AG04450 (cell line): ENCODE data around the gene MRPL42. TPM values are rescaled to one million over a fixed set of nuclear protein-coding genes. Genes with fewer than 3 reads are reported as not detected.

Experiments used
- CTCF ChIA-PET: fragments of 300-600, 350-600 bp; formaldehyde crosslinking; extraction: SDS; loops from one replicate; lab custom pipeline; 2022; ENCODE audit warnings: antibody characterized with exemption, inconsistent platforms; lab: Charles Lee
- POLR2A ChIA-PET: fragments of 350-600 bp; formaldehyde crosslinking; extraction: SDS; loops from one replicate; lab custom pipeline; 2021; ENCODE audit warnings: antibody characterized with exemption, inconsistent platforms; lab: Yijun Ruan, JAX
- DNase-seq: peaks from one replicate; pipeline ENCODE4 v3.0.0-alpha.2; 2011; ENCODE audit warnings: low read depth, low spot score
- H3K27ac ChIP-seq: one replicate; pipeline ENCODE4 v1.5.1; 2012; ENCODE audit warnings: low read depth, low read length, control low read depth
- H3K27me3 ChIP-seq: one replicate; pipeline ENCODE4 v1.6.0; 2012; ENCODE audit warnings: low read length; ENCODE audit not compliant: control insufficient read depth, insufficient read depth
- H3K4me3 ChIP-seq: 2 replicates; pipeline ENCODE4 v1.5.1; 2011; ENCODE audit warnings: mild to moderate bottlenecking, low read depth, low read length, control low read depth
- H3K9me3 ChIP-seq: 2 replicates; pipeline ENCODE4 v1.5.1; 2012; ENCODE audit warnings: low read length; ENCODE audit not compliant: control insufficient read depth, insufficient read depth
- polyA plus RNA-seq: library from polyadenylated mRNA; depleted of rRNA; stranded (reverse); fragments of >200 nt; gene quantifications from 2 replicates; pipeline ENCODE4 v1.2.3, GENCODE V29; 2011
- TF ChIP-seq, protein P1 (sequence below): IDR thresholded peaks from 2 replicates; pipeline ENCODE4 v1.5.1; 2011; ENCODE audit warnings: low read depth, low read length, control low read depth, inconsistent platforms

The MRPL42 gene
- polyA plus RNA-seq, 1 experiment, result 100 TPM

DNA sequence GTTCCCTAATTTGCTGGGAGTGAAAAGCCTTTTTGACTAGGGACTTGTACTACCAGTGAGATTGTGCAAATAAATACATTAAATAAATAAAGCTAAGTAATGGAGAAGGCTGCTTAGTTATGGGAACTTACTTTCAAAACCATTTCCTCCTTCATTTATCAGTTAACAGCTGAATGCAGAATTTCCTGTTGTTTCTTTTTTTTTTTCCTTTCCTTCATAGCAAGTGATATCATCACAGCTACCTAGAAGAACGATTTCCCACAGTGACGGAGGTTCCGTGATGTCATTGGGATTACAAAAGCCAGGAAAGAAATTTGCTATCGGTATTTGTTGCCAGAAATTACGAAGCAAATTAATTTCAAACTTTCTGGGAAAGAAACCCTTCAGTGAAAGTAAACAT, 63.0 kb downstream of the MRPL42 start:
- Histone ChIP-seq H3K9me3 (no peaks in the 10 kb centered on the region), H3K4me3 (no peak overlapping the region), H3K27me3 (no peaks in the 10 kb centered on the region), H3K27ac (no peak overlapping the region)
- ChIA-PET CTCF (interaction anchor here (1.3 to 1.5 kb wide), 2 partner anchors 545 to 572 kb away, joined by 4 to 5 read pairs; no protein-coding TSS in a partner anchor), POLR2A (interaction anchor here (0.6 kb wide), 1 partner anchor 22 kb away, joined by 3 read pairs; no protein-coding TSS in a partner anchor)
- TF ChIP-seq, protein P1, sequence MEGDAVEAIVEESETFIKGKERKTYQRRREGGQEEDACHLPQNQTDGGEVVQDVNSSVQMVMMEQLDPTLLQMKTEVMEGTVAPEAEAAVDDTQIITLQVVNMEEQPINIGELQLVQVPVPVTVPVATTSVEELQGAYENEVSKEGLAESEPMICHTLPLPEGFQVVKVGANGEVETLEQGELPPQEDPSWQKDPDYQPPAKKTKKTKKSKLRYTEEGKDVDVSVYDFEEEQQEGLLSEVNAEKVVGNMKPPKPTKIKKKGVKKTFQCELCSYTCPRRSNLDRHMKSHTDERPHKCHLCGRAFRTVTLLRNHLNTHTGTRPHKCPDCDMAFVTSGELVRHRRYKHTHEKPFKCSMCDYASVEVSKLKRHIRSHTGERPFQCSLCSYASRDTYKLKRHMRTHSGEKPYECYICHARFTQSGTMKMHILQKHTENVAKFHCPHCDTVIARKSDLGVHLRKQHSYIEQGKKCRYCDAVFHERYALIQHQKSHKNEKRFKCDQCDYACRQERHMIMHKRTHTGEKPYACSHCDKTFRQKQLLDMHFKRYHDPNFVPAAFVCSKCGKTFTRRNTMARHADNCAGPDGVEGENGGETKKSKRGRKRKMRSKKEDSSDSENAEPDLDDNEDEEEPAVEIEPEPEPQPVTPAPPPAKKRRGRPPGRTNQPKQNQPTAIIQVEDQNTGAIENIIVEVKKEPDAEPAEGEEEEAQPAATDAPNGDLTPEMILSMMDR, result no peak
- no peak for DNase-seq

DNA sequence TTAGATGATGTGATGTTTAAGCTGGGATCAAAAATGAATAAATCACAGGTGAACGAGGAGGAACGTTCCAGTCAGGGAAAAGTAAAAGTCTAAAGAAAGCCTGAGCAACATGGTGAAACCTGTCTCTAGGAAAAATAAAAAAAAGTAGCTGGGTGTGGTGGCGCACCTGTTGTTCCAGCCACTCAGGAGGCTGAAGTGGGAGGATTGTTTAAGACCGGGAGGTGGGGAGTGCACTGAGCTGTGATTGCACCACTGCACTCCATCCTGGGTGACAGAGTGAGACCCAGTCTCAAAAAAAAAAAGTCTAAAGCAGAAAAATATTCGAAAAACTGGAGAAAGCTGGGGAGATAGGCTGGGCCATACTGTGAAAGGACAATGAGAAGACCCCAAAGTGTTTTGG, 66.0 kb downstream of the MRPL42 start:
- POLR2A ChIA-PET, result no interaction called here
- H3K27ac ChIP-seq, result no peak overlapping the region
- H3K9me3 ChIP-seq, result no peaks in the 10 kb centered on the region
- DNase-seq, result no peak
- no peaks in the 10 kb centered on the region for H3K27me3 ChIP-seq
- no peak overlapping the region for H3K4me3 ChIP-seq
- CTCF ChIA-PET, result interaction anchor here (1.0 to 1.5 kb wide), 2 partner anchors 31 to 37 kb away, joined by 3 to 4 read pairs; no protein-coding TSS in a partner anchor
- TF ChIP-seq, protein P1, result no peak

DNA sequence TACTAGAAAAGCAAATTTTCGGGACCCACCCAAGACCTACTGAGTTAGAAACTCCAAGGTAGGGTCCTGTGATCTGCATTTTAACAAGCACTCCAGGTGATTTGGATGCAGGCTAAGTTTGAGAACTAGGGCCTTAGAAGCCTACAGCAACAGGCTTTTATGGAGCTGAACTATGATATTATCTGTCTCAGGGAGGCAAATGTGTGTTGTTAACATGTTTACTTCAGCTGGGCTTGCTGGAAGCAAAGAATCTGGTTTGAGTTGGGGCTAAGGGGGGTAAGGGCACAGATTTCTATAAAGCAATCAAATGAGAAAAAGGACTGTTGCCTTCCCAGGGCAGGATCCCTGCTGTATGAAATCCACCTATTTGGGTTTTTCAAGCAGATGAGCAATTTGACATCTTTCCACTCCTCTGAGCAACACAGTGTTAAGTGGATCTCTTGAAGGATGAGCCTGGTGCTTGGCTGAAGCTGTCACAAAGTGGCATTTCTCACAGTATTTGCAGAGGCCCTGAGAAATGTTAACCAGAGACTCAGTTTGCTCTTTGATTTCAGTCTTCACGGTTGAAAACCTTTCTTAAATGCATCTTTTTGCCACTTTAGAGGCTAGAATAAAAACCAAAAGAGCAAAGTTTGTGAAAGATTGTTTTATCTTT, 68.9 kb downstream of the MRPL42 start:
- ChIA-PET CTCF (interaction anchor here (0.8 to 1.8 kb wide), 3 partner anchors 9 to 566 kb away, joined by 4 to 5 read pairs (median 4); no protein-coding TSS in a partner anchor), POLR2A (no interaction called here)
- no peak overlapping the region for H3K4me3 ChIP-seq
- no peaks in the 10 kb centered on the region for H3K9me3 ChIP-seq
- DNase-seq, result no peak
- H3K27ac ChIP-seq, result no peak overlapping the region
- TF ChIP-seq, protein P1, result no peak
- no peaks in the 10 kb centered on the region for H3K27me3 ChIP-seq

DNA sequence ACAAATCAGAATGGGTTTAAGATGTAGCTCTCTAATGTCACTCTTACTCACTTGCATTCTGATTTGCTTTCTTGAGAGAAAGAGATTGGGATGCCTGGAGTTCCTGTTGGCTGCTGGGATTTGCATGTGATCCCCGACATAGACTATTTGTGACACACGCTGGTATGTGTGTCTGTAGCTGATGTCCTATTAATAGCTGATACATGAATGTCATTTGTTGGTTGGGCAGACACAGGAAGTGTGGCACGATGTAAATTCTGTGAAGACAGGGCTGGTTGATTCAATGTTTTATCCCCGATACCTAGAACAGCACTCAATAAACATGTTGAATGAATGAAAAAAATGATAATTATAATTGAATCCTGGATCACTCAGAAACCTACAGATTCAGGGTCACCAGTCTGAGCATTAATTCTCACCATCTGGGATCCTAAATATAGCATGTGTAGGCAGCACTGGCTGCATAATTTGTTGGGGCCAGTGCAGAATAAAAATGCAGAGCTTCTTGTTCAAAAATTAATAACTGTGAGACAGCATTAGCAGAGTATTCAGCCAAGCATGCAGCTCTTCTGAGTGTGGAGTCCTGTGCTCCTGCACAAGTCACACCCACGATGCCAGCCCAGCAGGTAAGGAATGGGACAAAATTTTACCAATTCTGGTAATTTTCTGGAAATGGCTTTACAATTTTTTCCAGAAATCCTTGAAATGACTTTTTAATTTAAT, 69.6 kb downstream of the MRPL42 start:
- CTCF ChIA-PET, result interaction anchor here (0.8 to 1.8 kb wide), 3 partner anchors 8 to 565 kb away, joined by 4 to 5 read pairs (median 4); no protein-coding TSS in a partner anchor
- no peaks in the 10 kb centered on the region for H3K27me3 ChIP-seq
- no peak for DNase-seq
- H3K9me3 ChIP-seq, result no peaks in the 10 kb centered on the region
- TF ChIP-seq, protein P1, result no peak
- H3K27ac ChIP-seq, result no peak overlapping the region
- POLR2A ChIA-PET, result interaction anchor here (0.7 kb wide), 1 partner anchor 10 kb away, joined by 4 read pairs; no protein-coding TSS in a partner anchor
- H3K4me3 ChIP-seq, result no peak overlapping the region

DNA sequence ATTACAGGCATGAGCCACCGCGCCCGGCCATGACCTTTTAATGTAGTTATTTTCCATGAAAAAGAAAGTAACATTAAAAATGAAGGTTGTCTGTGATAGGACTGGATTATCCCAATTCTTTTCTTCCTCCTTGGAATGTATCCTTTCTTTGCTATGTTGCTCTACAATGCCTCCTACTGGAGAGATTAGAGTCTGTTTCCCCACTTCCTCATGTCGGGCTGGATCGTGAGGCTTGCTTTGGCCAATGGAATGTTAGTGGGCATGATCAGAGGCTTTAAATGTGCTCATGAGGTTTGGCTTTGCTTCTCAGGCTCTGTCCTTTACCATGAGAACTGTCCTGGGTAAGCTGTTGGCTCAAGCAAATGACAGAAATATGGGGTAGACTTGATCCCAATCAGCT, 70.5 kb downstream of the MRPL42 start:
- Histone ChIP-seq H3K9me3 (no peaks in the 10 kb centered on the region), H3K27ac (no peak overlapping the region), H3K27me3 (no peaks in the 10 kb centered on the region), H3K4me3 (no peak overlapping the region)
- ChIA-PET POLR2A (interaction anchor here (0.7 kb wide), 1 partner anchor 11 kb away, joined by 4 read pairs; no protein-coding TSS in a partner anchor), CTCF (interaction anchor here (1.2 kb wide), 1 partner anchor 564 kb away, joined by 3 read pairs; no protein-coding TSS in a partner anchor)
- TF ChIP-seq, protein P1, result no peak
- no peak for DNase-seq
